HepG2 (cell line): Measurements from ENCODE around the gene TAL2. TPM values are rescaled to one million over a fixed set of nuclear protein-coding genes. Genes with fewer than 3 reads are reported as not detected.

ENCODE experiments used
- CENPT ChIP-seq: sonication (generic); formaldehyde crosslinking; IDR thresholded peaks from 2 replicates; pipeline ENCODE4 v1.8.0; 2022; ENCODE audit warnings: low read depth, mild to moderate bottlenecking, moderate library complexity, missing genetic modification reagents
- E2F2 ChIP-seq: sonication (generic); formaldehyde crosslinking; IDR thresholded peaks from 2 replicates; pipeline ENCODE4 v1.4.0; 2020; ENCODE audit warnings: missing genetic modification reagents, borderline replicate concordance
- ETV6 ChIP-seq: sonication (generic); formaldehyde crosslinking; conservative IDR thresholded peaks from 2 replicates; pipeline ENCODE4 v1.4.0; 2020; ENCODE audit warnings: missing genetic modification reagents
- FOXK2 ChIP-seq: fragments of 450-650 bp; IDR thresholded peaks from 2 replicates; pipeline ENCODE4 v1.6.1; 2016
- HDAC1 ChIP-seq: sonication (generic); formaldehyde crosslinking; IDR thresholded peaks from 2 replicates; pipeline ENCODE4 v1.5.1; 2020; ENCODE audit warnings: mild to moderate bottlenecking, missing genetic modification reagents
- HES4 ChIP-seq: sonication (generic); formaldehyde crosslinking; IDR thresholded peaks from 2 replicates; pipeline ENCODE4 v1.9.0; 2021; ENCODE audit warnings: mild to moderate bottlenecking, missing genetic modification reagents, borderline replicate concordance
- HHEX ChIP-seq: IDR thresholded peaks from 2 replicates; pipeline ENCODE4 v1.6.1; 2016; ENCODE audit warnings: control low read depth
- HNF1B ChIP-seq: sonication (generic); formaldehyde crosslinking; IDR thresholded peaks from 2 replicates; pipeline ENCODE4 v1.5.1; 2020; ENCODE audit warnings: mild to moderate bottlenecking, moderate library complexity, missing genetic modification reagents
- MBNL3 ChIP-seq: fragments of 250-450 bp; sonication (Bioruptor Pico); conservative IDR thresholded peaks from 2 replicates; pipeline ENCODE4 v1.8.0; 2022; ENCODE audit warnings: mild to moderate bottlenecking, inconsistent platforms
- ONECUT2 ChIP-seq: sonication (generic); formaldehyde crosslinking; IDR thresholded peaks from 2 replicates; pipeline ENCODE4 v1.4.0; 2020; ENCODE audit warnings: missing genetic modification reagents
- POGK ChIP-seq: sonication (generic); formaldehyde crosslinking; conservative IDR thresholded peaks from 2 replicates; pipeline ENCODE4 v1.8.0; 2022; ENCODE audit warnings: mild to moderate bottlenecking, moderate library complexity, missing genetic modification reagents
- RNF2 ChIP-seq: fragments of 450-650 bp; conservative IDR thresholded peaks from 2 replicates; pipeline ENCODE4 v1.6.1; 2016; ENCODE audit warnings: low read depth
- SOX13 ChIP-seq, 3 experiments: fragments of 450-650 bp in 1 of 3; sonication (generic) in 1 of 3; formaldehyde crosslinking in 1 of 3; IDR thresholded peaks in 2 of 3; conservative IDR thresholded peaks in 1 of 3; 2 replicates each; pipeline versions ENCODE4 v1.5.0 to v1.6.1; 2016 to 2020; ENCODE audit warnings: antibody characterized with exemption in 1 of 3, mild to moderate bottlenecking in 1 of 3, missing compliant biosample characterization in 1 of 3, missing genetic modification reagents in 1 of 3, moderate library complexity in 1 of 3
- SOX5 ChIP-seq: IDR thresholded peaks from 2 replicates; pipeline ENCODE4 v1.6.1; 2016; ENCODE audit warnings: borderline replicate concordance
- TOPORS ChIP-seq: sonication (generic); formaldehyde crosslinking; IDR thresholded peaks from 2 replicates; pipeline ENCODE4 v1.8.0; 2023; ENCODE audit warnings: mild to moderate bottlenecking, missing genetic modification reagents
- WIZ ChIP-seq: sonication (generic); formaldehyde crosslinking; IDR thresholded peaks from 2 replicates; pipeline ENCODE4 v1.5.1; 2020; ENCODE audit warnings: mild to moderate bottlenecking, missing genetic modification reagents
- ZFP36L2 ChIP-seq: sonication (generic); formaldehyde crosslinking; IDR thresholded peaks from 2 replicates; pipeline ENCODE4 v1.4.0; 2020; ENCODE audit warnings: missing genetic modification reagents
- ZMYM2 ChIP-seq: sonication (generic); formaldehyde crosslinking; IDR thresholded peaks from 2 replicates; pipeline ENCODE4 v1.8.0; 2022; ENCODE audit warnings: mild to moderate bottlenecking, missing genetic modification reagents
- ZNF263 ChIP-seq: sonication (generic); formaldehyde crosslinking; IDR thresholded peaks from 2 replicates; pipeline ENCODE4 v1.4.0; 2020; ENCODE audit warnings: missing genetic modification reagents
- ZNF275 ChIP-seq: sonication (generic); formaldehyde crosslinking; IDR thresholded peaks from 2 replicates; pipeline ENCODE4 v1.8.0; 2022; ENCODE audit warnings: missing genetic modification reagents, mild to moderate bottlenecking, inconsistent platforms, borderline replicate concordance
- ZNF430 ChIP-seq: sonication (generic); formaldehyde crosslinking; IDR thresholded peaks from 2 replicates; pipeline ENCODE4 v1.9.0; 2021; ENCODE audit warnings: mild to moderate bottlenecking, missing genetic modification reagents
- ZNF543 ChIP-seq: sonication (generic); formaldehyde crosslinking; IDR thresholded peaks from 2 replicates; pipeline ENCODE4 v1.4.0; 2020; ENCODE audit warnings: mild to moderate bottlenecking, missing genetic modification reagents
- ZNF563 ChIP-seq: sonication (generic); formaldehyde crosslinking; IDR thresholded peaks from 2 replicates; pipeline ENCODE4 v1.8.0; 2022; ENCODE audit warnings: mild to moderate bottlenecking, moderate library complexity, missing genetic modification reagents
- ZNF740 ChIP-seq: sonication (generic); formaldehyde crosslinking; IDR thresholded peaks from 2 replicates; pipeline ENCODE4 v1.4.0; 2020; ENCODE audit warnings: missing genetic modification reagents
- ZSCAN25 ChIP-seq: sonication (generic); formaldehyde crosslinking; IDR thresholded peaks from 2 replicates; pipeline ENCODE4 v1.8.0; 2022; ENCODE audit warnings: mild to moderate bottlenecking, missing genetic modification reagents
- polyA plus RNA-seq, 8 experiments: library from polyadenylated mRNA; depleted of rRNA in 3 of 8; stranded (reverse) in 7 of 8; unstranded in 1 of 8; fragments of >200 nt; fragmentation: Illumina TruSeq in 4 of 8; extraction: Trizol in 4 of 8; gene quantifications; 2 replicates each; pipeline versions ENCODE4 v1.2.1 to v1.2.3, GENCODE V29; 2011 to 2016; ENCODE audit warnings: low read depth in 4 of 8, missing spikeins in 1 of 8, mixed read lengths in 1 of 8; ENCODE audit not compliant: insufficient read depth in 1 of 8
- total RNA-seq, 5 experiments: library from RNA; depleted of rRNA; stranded (reverse); fragments of >200 nt; fragmentation: Illumina TruSeq; extraction: Trizol; gene quantifications; 2 replicates each; pipeline ENCODE4 v1.2.3, GENCODE V29; 2016; ENCODE audit warnings: low read depth in 1 of 5

Gene TAL2
- total and polyA plus RNA-seq, 2 of the 13 experiments (the other 11 are each of a cell fraction or from before 2014, with no cell fraction given): 0.22 TPM; not detected in 1

- TF ChIP-seq ZSCAN25 (CRISPR knock-in tag): no peak
- TF ChIP-seq CENPT (CRISPR knock-in tag): no peak
- TF ChIP-seq ONECUT2: no peak
- no peak for TF ChIP-seq FOXK2
- no peak for TF ChIP-seq WIZ
- no peak for TF ChIP-seq SOX13 (IDR thresholded peaks at IDR 0.05)
- peak in 1 of 2 experiments; percentile 87; a peak in 2 of 4 replicates for TF ChIP-seq SOX13 (CRISPR knock-in tag; conservative IDR thresholded peaks at IDR 0.05 in 1 of 2, IDR thresholded peaks at IDR 0.05 in 1 of 2)
- no peak for TF ChIP-seq ZNF275 (CRISPR knock-in tag)
- TF ChIP-seq E2F2: no peak
- TF ChIP-seq MBNL3: no peak
- TF ChIP-seq ZNF563 (CRISPR knock-in tag): no peak
- TF ChIP-seq RNF2: no peak
- no peak for TF ChIP-seq ETV6
- TF ChIP-seq ZNF430 (CRISPR knock-in tag): peak; percentile 57; the same call in 1 of the 2 replicates
- no peak for TF ChIP-seq ZNF543 (CRISPR knock-in tag)
- TF ChIP-seq TOPORS: no peak
- TF ChIP-seq ZFP36L2 (CRISPR knock-in tag): no peak
- no peak for TF ChIP-seq ZNF263 (CRISPR knock-in tag)
- no peak for TF ChIP-seq ZNF740
- TF ChIP-seq HNF1B (CRISPR knock-in tag): no peak
- no peak for TF ChIP-seq HES4
- 0 out of 2 replicates have a peak, but pooled peaks have one; percentile 13 for TF ChIP-seq HDAC1 (CRISPR knock-in tag)
- TF ChIP-seq SOX5 (CRISPR knock-in tag): peak; percentile 71; the same call in 1 of the 2 replicates
- TF ChIP-seq ZMYM2: no peak
- no peak for TF ChIP-seq HHEX
- no peak for TF ChIP-seq POGK (CRISPR knock-in tag)
Observed at GRCh38 chr9:105679257-105680022, 17.2 kb downstream of the TAL2 start (continued).
